Neural cell (in vitro differentiated cells): ENCODE data around the gene TTC8.

Experiments used
- EP300 ChIP-seq: fragments of 450-650 bp; conservative IDR thresholded peaks from 2 replicates; pipeline ENCODE4 v1.6.1; 2014; ENCODE audit warnings: antibody characterized with exemption, mild to moderate bottlenecking, moderate library complexity; ENCODE audit not compliant: poor library complexity, severe bottlenecking
- TAF1 ChIP-seq: IDR thresholded peaks from 2 replicates; pipeline ENCODE4 v1.6.1; 2012; ENCODE audit warnings: low read depth

GRCh38 chr14:88808359-88808758 lies 16.1 kb upstream of the TTC8 start:
- TF ChIP-seq TAF1 = no peak
- no peak for TF ChIP-seq EP300
